GM23248 (cell line): Measurements from ENCODE around the gene KAZN. TPM values are rescaled to one million over a fixed set of nuclear protein-coding genes. Genes with fewer than 3 reads are reported as not detected.

Experiments used
- DNase-seq: peaks from one replicate; pipeline ENCODE4 v3.0.0-alpha.2; 2015
- H2AFZ ChIP-seq: fragments of 200-600 bp; sonication (generic); 2 replicates; pipeline ENCODE4 v1.6.1; 2016; ENCODE audit warnings: antibody characterized with exemption
- H3F3A ChIP-seq: fragments of 200-600 bp; sonication (generic); 2 replicates; pipeline ENCODE4 v1.6.1; 2016; ENCODE audit warnings: mild to moderate bottlenecking, antibody characterized with exemption, mixed run types; ENCODE audit not compliant: insufficient read depth
- H3K27ac ChIP-seq: fragments of 200-600 bp; sonication (generic); 2 replicates; pipeline ENCODE4 v1.5.1; 2016; ENCODE audit warnings: mild to moderate bottlenecking
- H3K27me3 ChIP-seq: fragments of 200-600 bp; sonication (generic); replicated peaks from 2 replicates; pipeline ENCODE4 v1.6.1; 2016; ENCODE audit warnings: mild to moderate bottlenecking; ENCODE audit not compliant: insufficient read depth
- H3K36me3 ChIP-seq: fragments of 200-600 bp; sonication (generic); 2 replicates; pipeline ENCODE4 v1.6.1; 2016; ENCODE audit warnings: low read depth, mild to moderate bottlenecking
- H3K4me1 ChIP-seq: fragments of 200-600 bp; sonication (generic); 2 replicates; pipeline ENCODE4 v1.6.1; 2016; ENCODE audit warnings: mild to moderate bottlenecking; ENCODE audit not compliant: insufficient read depth
- H3K4me2 ChIP-seq: fragments of 200-600 bp; sonication (generic); one replicate; pipeline ENCODE4 v1.6.1; 2016; ENCODE audit warnings: mild to moderate bottlenecking; ENCODE audit not compliant: unreplicated experiment
- H3K4me3 ChIP-seq: fragments of 200-600 bp; sonication (generic); 2 replicates; pipeline ENCODE4 v1.5.1; 2016; ENCODE audit warnings: mild to moderate bottlenecking
- H3K79me2 ChIP-seq: fragments of 200-600 bp; sonication (generic); 2 replicates; pipeline ENCODE4 v1.6.1; 2016; ENCODE audit warnings: mild to moderate bottlenecking; ENCODE audit not compliant: insufficient read depth
- H3K9ac ChIP-seq: fragments of 200-600 bp; sonication (generic); 2 replicates; pipeline ENCODE4 v1.6.1; 2016; ENCODE audit warnings: mild to moderate bottlenecking
- H3K9me2 ChIP-seq: fragments of 200-600 bp; sonication (generic); 2 replicates; pipeline ENCODE4 v1.6.1; 2016; ENCODE audit warnings: mixed run types, mild to moderate bottlenecking, moderate library complexity; ENCODE audit not compliant: insufficient read depth
- H3K9me3 ChIP-seq: fragments of 200-600 bp; sonication (generic); one replicate; pipeline ENCODE4 v1.6.1; 2017; ENCODE audit warnings: low read depth
- H4K20me1 ChIP-seq: fragments of 200-600 bp; sonication (generic); 2 replicates; pipeline ENCODE4 v1.6.0; 2016; ENCODE audit not compliant: insufficient read depth
- EZH2 ChIP-seq: fragments of 200-600 bp; sonication (generic); IDR thresholded peaks from 2 replicates; pipeline ENCODE4 v1.6.1; 2018; ENCODE audit warnings: antibody characterized with exemption, mild to moderate bottlenecking; ENCODE audit not compliant: insufficient read depth, poor library complexity, severe bottlenecking
- EZH2phosphoT487 ChIP-seq: fragments of 200-600 bp; sonication (generic); IDR thresholded peaks from 2 replicates; pipeline ENCODE4 v1.6.1; 2018; ENCODE audit warnings: antibody characterized with exemption, moderate library complexity, mild to moderate bottlenecking, low read depth; ENCODE audit not compliant: insufficient read depth
- WGBS, 2 experiments: methylation state at CpG; one replicate each; pipeline ENCODE4 v1.1.6; 2015 to 2017; ENCODE audit warnings: low lambda C conversion rate in 2 of 2, low coverage in 1 of 2; ENCODE audit errors: missing lambda C conversion rate in 2 of 2; 5-methylcytosine and 5-hydroxymethylcytosine counted together
- in situ Hi-C: fragments of 300-500 bp; cut with MboI; formaldehyde crosslinking; loops from 2 replicates; pipeline ENCODE4 v1.15.0; 2020
- polyA plus RNA-seq: library from polyadenylated mRNA; unstranded; fragments of >200 nt; fragmentation: Nextera tagmentation; extraction: Ambion mirVana; gene quantifications from 2 replicates; pipeline ENCODE4 v1.2.1, GENCODE V29; 2016
- total RNA-seq: library from RNA; depleted of rRNA; stranded (reverse); fragments of >200 nt; shearing (Covaris generic); gene quantifications from 2 replicates; pipeline ENCODE4 v1.2.3, GENCODE V29; 2014

KAZN gene
- total and polyA plus RNA-seq, 2 experiments from 2014 or later = 4.9 to 7.2 TPM

DNA sequence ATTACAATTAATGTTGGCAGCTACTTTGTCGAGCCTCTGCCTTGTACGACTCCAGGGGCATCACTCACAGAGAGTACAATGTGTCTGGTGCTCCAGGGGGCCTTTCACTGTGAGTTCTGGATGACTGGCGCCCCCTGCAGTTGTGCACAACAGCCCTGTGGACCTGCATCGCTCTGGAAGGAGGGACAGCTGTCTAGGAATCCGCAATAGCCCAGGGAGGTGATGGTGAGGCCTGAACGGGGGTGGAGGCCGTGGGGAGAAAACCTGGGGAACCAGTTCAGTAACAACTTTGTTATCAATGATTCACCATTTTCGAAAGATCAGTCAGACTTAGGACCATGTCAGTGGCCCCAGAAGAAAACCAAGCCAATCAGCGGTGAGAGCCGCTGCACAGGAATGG, 189.1 kb downstream of the KAZN start:
- Histone ChIP-seq H3K9me2 (no peaks in the 10 kb centered on the region), H3K36me3 (no peaks in the 10 kb centered on the region), H3K4me3 (no peak overlapping the region), H4K20me1 (no peaks in the 10 kb centered on the region), H3K4me1 (0 out of 2 replicates have a peak, but pooled peaks cover 5% of the 10 kb centered on the region), H3K27me3 (0 out of 2 replicates have a peak, but pooled peaks cover 8% of the 10 kb centered on the region), H3K9ac (no peak overlapping the region), H3K79me2 (no peaks in the 10 kb centered on the region), H3K27ac (no peak overlapping the region), H3K4me2 (no peak overlapping the region), H2AFZ (no peak overlapping the region), H3F3A (no peaks in the 10 kb centered on the region), H3K9me3 (no peaks in the 10 kb centered on the region)
- DNase-seq = no peak
- in situ Hi-C loops = no loop called here
- TF ChIP-seq EZH2 (no peak), EZH2phosphoT487 (no peak)
- 75 to 77% methylated on average over 10 of the region's 10 CpGs for WGBS, 2 experiments

DNA sequence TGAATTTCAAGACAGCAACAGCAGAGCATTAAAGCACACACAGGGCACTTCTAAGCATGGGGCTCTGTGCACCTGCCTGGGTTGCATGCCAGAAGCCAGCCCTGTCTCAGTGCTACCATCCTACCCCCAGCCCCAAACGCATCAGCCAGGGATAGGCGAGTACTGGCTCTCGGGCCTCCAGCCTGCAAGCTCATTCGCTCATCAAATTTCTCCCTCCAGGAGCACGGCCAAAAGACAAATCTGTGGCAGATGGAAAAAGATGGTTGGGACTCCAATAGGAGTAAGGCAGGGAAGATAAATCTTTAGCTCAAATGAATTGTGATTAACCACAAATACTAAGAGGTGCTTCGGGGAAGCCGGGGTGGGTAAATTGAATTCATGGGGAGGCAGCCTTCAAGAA, 189.6 kb downstream of the KAZN start:
- Histone ChIP-seq H3K4me1 (0 out of 2 replicates have a peak, but pooled peaks cover 5% of the 10 kb centered on the region), H2AFZ (no peak overlapping the region), H3K79me2 (no peaks in the 10 kb centered on the region), H3K9me2 (no peaks in the 10 kb centered on the region), H3K4me3 (no peak overlapping the region), H3K9me3 (no peaks in the 10 kb centered on the region), H3F3A (no peaks in the 10 kb centered on the region), H3K36me3 (no peaks in the 10 kb centered on the region), H3K9ac (no peak overlapping the region), H3K27me3 (0 out of 2 replicates have a peak, but pooled peaks cover 8% of the 10 kb centered on the region), H4K20me1 (no peaks in the 10 kb centered on the region), H3K27ac (no peak overlapping the region), H3K4me2 (no peak overlapping the region)
- in situ Hi-C loops = no loop called here
- WGBS, 2 experiments = 26 to 28% methylated on average over 7 of the region's 7 CpGs
- DNase-seq = no peak
- no peak for TF ChIP-seq EZH2phosphoT487
- no peak for TF ChIP-seq EZH2

DNA sequence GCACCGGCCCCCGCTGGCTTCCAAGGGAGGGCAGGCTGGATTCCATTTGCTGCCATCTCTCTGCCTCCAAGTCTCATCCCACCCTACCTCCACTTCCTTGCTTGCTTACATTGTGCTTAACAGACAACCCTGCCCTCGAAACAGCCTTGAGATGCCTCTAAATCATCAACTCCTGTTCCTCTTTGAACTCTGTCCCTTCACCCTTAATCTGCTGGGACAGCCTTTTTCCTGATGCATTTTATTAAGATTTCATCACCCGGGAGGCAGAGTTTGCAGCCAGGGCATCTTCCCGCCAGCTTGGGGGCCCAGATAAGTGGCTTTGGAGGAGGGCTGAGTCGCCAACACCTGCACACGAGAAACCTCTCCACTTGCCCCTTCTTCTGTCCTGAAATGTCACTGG, 192.5 kb downstream of the KAZN start:
- H3K9me3 ChIP-seq = no peaks in the 10 kb centered on the region
- in situ Hi-C loops = no loop called here
- no peaks in the 10 kb centered on the region for H3K36me3 ChIP-seq
- H3K79me2 ChIP-seq = no peaks in the 10 kb centered on the region
- H3K4me1 ChIP-seq = 0 out of 2 replicates have a peak, but pooled peaks cover 5% of the 10 kb centered on the region
- 89 to 91% methylated on average over 7 of the region's 7 CpGs for WGBS, 2 experiments
- H3K4me2 ChIP-seq = no peak overlapping the region
- no peak overlapping the region for H3K27ac ChIP-seq
- 0 out of 2 replicates have a peak, but pooled peaks cover 4% of the 10 kb centered on the region for H3K27me3 ChIP-seq
- H3K9me2 ChIP-seq = no peaks in the 10 kb centered on the region
- H2AFZ ChIP-seq = no peak overlapping the region
- no peak for DNase-seq
- TF ChIP-seq EZH2 = no peak
- TF ChIP-seq EZH2phosphoT487 = no peak
- H3F3A ChIP-seq = no peaks in the 10 kb centered on the region
- H3K9ac ChIP-seq = no peak overlapping the region
- no peak overlapping the region for H3K4me3 ChIP-seq
- H4K20me1 ChIP-seq = no peaks in the 10 kb centered on the region

DNA sequence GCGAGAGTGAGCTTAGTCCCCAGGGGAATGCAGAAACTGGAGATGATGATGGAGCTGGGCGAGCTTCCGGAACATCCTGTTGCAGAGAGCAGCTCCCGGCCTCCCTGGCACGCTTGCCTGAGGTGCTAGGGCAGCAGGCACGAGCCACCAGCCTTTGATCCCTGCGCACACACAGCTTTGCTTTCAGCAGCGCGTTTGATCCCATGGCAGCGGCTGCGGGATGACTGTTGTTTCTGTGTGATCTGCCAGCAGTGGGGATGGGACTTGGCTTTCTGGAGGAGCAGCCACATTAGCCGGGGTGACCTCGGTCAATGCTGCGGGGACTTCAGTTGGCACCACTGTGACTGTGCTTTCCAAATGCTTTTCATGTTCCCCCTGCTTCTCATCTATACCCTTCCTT, 193.2 kb downstream of the KAZN start:
- Histone ChIP-seq H3K79me2 (no peaks in the 10 kb centered on the region), H3K9me2 (no peaks in the 10 kb centered on the region), H3K27me3 (0 out of 2 replicates have a peak, but pooled peaks cover 4% of the 10 kb centered on the region), H2AFZ (no peak overlapping the region), H3K9me3 (no peaks in the 10 kb centered on the region), H3K36me3 (no peaks in the 10 kb centered on the region), H3K4me3 (no peak overlapping the region), H3K9ac (no peak overlapping the region), H3K27ac (no peak overlapping the region), H4K20me1 (no peaks in the 10 kb centered on the region), H3K4me2 (no peak overlapping the region), H3F3A (no peaks in the 10 kb centered on the region), H3K4me1 (0 out of 2 replicates have a peak, but pooled peaks cover 5% of the 10 kb centered on the region)
- WGBS, 2 experiments = 92 to 93% methylated on average over 14 of the region's 14 CpGs
- in situ Hi-C loops = no loop called here
- no peak for DNase-seq
- TF ChIP-seq EZH2phosphoT487 (no peak), EZH2 (no peak)
